SH-SY5Y (cell line): ENCODE data around the gene WDR54.

Experiments
- GATA2 ChIP-seq: IDR thresholded peaks from 2 replicates; pipeline ENCODE4 v1.6.1; 2011; ENCODE audit warnings: mild to moderate bottlenecking, low read depth, low read length
- GATA3 ChIP-seq: IDR thresholded peaks from 2 replicates; pipeline ENCODE4 v1.6.1; 2011; ENCODE audit warnings: low read depth, mild to moderate bottlenecking, low read length, moderate library complexity

GRCh38 chr2:74448771-74449170 is 27.2 kb downstream of the WDR54 start:
- no peak for TF ChIP-seq GATA2
- TF ChIP-seq GATA3 = no peak
